ENCODE data around the gene SH3RF3.

GRCh38 chr2:109517118-109517889 is 388.3 kb downstream of the SH3RF3 start:
- TF ChIP-seq EZH2 (IDR thresholded peaks at IDR 0.05; ENCODE audit: insufficient read depth, low read length) (no peak), CTCF (IDR thresholded peaks at IDR 0.05; ENCODE audit: insufficient read depth, low read depth, low read length) (no peak)
